HG02763 (cell line): ENCODE measurements around the gene ABCC1.
"Not testable (repeated sequence)": the region's sequence is repeated elsewhere in the genome, so short reads cannot be mapped to it uniquely, and the experiment has no call there.

Experiments
- ATAC-seq: cut with Tn5 transposase; IDR thresholded peaks from one replicate; pipeline ENCODE4 v1.9.1; 2021; ENCODE audit warnings: mild to moderate bottlenecking, moderate library complexity; ENCODE audit not compliant: unreplicated experiment

ABCC1 gene

GRCh38 chr16:16127469-16128116 is 178.2 kb downstream of the ABCC1 start:
- no peak for ATAC-seq

DNA sequence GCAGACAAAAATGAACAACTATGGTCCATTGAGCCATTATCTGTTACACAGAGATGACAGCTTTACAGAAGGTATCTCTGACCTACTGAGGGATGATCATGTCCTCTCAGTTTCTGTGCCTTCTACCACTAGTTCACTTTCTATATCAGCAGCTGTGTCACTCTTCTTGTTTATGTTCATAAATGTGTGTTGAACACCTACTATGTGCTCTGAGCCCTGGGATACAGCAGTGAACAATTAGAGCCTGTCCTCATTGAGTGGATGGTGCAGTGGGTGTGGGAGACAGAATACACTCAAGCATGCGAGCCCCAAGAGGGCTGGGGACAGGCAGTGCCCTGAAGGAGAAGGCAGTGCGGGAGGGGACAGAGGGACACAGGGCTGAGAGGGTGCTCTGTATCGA is 181.8 kb downstream of the ABCC1 start:
- ATAC-seq: no peak

- ATAC-seq: no peak
Observed at GRCh38 chr16:16131659-16132058, 182.2 kb downstream of the ABCC1 start.

DNA sequence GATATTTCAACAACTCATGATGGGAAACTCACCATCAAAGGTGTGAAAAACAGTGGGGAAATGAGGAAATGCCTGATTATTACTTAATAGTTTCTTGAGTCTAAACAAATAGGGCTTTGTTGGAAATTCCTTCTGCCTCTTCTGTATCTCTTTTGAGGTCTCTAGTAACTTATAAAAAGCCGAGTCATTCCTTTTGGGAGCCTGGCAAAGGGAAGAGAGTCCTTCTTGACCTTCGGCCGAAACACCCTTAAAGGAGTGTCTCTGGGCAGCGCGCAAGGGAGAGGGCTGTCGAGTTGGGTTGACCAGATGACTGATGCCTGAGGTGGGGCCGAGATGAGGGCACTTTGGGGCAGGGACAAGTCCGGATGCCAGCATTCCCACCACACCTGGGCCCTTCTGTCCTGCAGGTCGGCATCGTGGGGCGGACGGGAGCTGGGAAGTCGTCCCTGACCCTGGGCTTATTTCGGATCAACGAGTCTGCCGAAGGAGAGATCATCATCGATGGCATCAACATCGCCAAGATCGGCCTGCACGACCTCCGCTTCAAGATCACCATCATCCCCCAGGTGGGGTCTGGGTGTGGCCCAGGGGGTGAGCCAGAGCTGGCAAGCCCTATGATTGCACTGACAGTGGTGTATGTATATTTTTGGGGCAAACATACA is 184.7 kb downstream of the ABCC1 start:
- ATAC-seq: no peak

- no peak for ATAC-seq
Observed at GRCh38 chr16:16136588-16136987, 187.2 kb downstream of the ABCC1 start.

- ATAC-seq: no peak
Observed at GRCh38 chr16:16137110-16137509, 187.7 kb downstream of the ABCC1 start.

DNA sequence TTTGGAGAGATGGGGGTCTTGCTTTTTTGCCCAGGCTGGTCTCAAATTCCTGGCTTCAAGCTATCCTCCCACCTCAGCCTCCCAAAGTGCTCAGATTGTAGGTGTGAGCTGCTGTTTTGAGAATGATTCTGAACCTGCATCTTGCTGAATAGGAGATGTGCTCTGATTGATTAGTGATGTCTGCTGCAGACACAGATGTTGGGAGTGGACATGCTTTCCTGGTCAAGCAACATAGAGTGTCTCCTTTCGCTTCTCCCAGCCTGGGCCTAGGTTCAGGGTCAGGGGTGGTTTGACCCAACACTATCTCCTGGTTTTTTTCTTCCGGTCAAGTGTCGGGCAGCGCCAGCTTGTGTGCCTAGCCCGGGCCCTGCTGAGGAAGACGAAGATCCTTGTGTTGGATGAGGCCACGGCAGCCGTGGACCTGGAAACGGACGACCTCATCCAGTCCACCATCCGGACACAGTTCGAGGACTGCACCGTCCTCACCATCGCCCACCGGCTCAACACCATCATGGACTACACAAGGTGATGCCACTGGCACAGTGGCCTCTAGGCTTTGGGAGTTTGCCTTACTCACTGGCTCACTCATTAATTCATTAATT is 188.7 kb downstream of the ABCC1 start:
- no peak for ATAC-seq

- ATAC-seq: no peak
Observed at GRCh38 chr16:16139061-16139460, 189.6 kb downstream of the ABCC1 start.

- no peak for ATAC-seq
Observed at GRCh38 chr16:16139806-16140205, 190.4 kb downstream of the ABCC1 start.

GRCh38 chr16:16140537-16140936 is 191.1 kb downstream of the ABCC1 start:
- no peak for ATAC-seq

DNA sequence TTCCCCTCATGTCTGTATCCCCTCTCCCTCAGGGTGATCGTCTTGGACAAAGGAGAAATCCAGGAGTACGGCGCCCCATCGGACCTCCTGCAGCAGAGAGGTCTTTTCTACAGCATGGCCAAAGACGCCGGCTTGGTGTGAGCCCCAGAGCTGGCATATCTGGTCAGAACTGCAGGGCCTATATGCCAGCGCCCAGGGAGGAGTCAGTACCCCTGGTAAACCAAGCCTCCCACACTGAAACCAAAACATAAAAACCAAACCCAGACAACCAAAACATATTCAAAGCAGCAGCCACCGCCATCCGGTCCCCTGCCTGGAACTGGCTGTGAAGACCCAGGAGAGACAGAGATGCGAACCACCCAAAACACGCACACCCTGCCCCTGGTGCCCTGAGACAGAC is 191.7 kb downstream of the ABCC1 start:
- ATAC-seq: no peak

GRCh38 chr16:16141784-16142396 is 192.5 kb downstream of the ABCC1 start:
- no peak for ATAC-seq

DNA sequence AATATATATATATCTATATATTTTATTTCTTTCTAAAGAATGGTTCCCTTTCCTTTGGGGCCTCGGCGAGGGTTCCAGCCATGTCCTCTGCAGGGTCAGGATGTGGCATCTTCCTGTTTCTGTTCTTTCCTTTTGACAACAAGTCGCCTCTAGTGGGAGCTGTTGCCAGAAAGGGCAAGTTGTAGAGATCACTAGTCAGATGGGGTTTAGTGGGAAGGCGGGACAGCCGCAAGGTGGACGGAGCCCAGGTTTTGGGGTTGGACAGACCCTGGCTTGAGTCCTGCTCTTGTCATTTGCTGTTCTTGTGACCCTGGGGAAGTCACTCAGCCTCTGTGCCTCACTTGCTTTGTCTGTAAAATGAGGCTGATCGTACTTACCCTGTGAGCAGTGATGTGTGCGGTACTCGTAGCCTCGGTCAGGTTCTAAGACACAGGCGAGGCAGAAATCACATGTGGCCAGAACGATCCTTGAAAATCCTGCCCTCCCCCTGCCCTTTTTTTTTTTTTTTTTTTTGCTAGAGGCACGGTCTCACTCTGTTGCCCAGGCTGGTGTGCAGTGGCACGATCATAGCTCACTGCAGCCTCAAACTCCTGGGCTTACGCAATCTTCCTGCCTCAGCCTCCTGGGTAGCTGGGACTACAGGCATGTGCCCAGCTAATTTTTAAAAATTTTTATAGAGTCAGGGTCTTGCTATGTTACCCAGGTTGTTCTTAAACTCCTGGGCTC is 193.8 kb downstream of the ABCC1 start:
- ATAC-seq: no peak

DNA sequence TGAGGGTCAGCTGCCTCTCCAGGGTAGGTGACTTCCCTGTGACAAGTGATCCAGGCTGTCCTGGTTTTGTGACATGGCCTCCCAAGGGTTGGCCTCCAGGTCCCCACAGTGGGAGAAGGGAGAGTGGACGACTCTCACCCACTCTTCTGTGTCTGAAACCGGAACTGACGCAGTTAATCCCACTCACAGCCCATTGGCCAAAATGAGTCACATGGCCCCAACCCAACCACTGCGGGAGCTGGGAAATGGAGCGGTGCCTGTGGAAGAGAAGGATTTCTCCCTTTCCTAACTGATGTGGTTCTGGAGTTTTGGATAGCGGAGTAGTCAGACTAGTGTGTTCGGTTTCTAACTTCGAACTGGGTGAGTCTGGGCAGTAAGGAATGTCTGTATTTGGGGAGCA is 194.5 kb downstream of the ABCC1 start:
- no peak for ATAC-seq

DNA sequence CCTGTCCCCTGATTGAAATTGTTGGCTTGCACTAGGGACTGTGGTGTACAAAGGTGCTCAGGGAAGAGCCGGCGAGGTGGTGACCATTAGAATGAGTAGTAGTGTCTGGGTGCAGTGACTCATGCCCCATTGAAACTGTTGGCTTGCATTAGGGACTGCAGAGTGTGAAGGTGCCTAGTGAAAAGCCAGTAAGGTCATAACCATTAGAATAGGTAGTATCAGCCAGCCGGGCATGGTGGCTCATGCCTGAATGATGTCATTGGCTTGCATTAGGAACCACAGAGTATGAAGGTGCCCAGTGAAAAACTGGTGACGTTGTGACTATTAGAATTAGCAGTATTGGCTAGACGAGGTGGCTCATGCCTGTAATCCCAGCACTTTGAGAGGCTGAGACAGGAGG is 195.0 kb downstream of the ABCC1 start:
- ATAC-seq: no peak

DNA sequence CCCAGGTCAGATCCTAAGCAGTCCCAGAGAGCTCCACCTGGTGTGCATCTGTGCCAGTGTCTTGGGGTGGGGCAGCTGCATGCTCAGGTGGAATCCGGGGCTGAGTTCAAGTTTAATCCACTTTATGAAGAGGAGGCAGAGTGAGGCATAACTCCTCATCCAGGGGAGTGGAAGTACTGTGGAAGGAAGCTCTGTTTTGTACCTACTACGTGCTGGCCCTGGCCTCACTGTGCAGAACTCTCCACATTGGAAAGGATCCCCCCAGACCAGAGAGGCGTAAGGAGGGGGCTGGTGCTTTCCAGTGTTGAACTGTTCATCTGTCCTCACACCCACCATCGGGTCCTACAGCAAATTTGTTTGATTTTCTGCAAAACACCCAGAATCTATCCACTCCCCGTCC is 195.9 kb downstream of the ABCC1 start:
- no peak for ATAC-seq

GRCh38 chr16:16146380-16147315 is 197.2 kb downstream of the ABCC1 start:
- no peak for ATAC-seq

DNA sequence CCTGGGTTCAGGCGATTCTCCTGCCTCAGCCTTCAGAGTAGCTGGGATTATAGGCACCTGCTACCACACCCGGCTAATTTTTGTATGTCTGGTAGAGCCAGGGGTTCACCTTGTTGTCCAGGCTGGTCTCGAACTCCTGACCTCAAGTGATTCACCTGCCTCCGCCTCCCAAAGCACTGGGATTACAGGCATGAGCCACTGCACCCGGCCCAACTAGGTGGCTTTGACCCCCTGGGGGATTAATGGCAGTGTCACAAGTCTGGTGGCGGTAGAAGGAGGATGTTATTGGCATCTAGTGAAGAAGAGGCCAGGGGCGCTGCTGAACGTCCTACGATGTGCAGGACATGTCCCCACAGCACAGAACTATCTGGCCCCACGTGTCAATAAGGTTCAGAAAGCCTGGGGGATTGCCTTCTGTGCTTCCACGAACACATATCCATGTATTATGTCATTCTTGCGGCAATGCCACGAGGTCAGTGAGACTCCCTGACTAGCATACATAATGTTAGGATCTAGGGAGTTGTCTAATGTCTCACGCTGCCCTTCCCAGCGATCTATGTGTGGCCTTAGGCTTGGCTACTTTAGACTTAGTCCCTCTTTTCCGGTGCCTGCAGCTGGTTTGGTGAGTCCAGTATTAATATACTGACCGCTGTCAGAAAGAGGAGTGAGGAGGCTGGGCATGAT is 198.0 kb downstream of the ABCC1 start:
- ATAC-seq: no peak

- not testable (repeated sequence) for ATAC-seq
Observed at GRCh38 chr16:16148000-16148599, 198.7 kb downstream of the ABCC1 start.
